A549 (cell line): ENCODE data around the gene TSEN54. TPM values are rescaled to one million over a fixed set of nuclear protein-coding genes. Genes with fewer than 3 reads are reported as not detected.

Experiments used
- ATAC-seq, 2 experiments: fragments of 200-7000 bp in 1 of 2; fragments of >200 bp in 1 of 2; cut with Nextera tagmentation in 1 of 2; cut with Tn5 transposase in 1 of 2; 3 replicates each; pipeline versions ENCODE4 v1.8.0 to v1.9.1; 2018 to 2020; ENCODE audit warnings: mild to moderate bottlenecking in 1 of 2, moderate library complexity in 1 of 2
- CTCF ChIA-PET: fragments of 300-600 bp; sonication (Branson Sonifier 250); formaldehyde crosslinking; extraction: SDS; loops from one replicate; lab custom pipeline; 2021; ENCODE audit warnings: antibody characterized with exemption, inconsistent platforms; lab: Yijun Ruan, JAX
- POLR2A ChIA-PET: fragments of 350-600 bp; formaldehyde crosslinking; extraction: SDS; loops from one replicate; lab custom pipeline; 2021; ENCODE audit warnings: antibody characterized with exemption, inconsistent platforms; lab: Yijun Ruan, JAX
- DNase-seq, 2 experiments: peaks; one replicate each; pipeline versions ENCODE4 v3.0.0 to v3.0.0-alpha.2; 2011 to 2016; ENCODE audit warnings: low read depth in 1 of 2, low spot score in 1 of 2
- FAIRE-seq: peaks from 2 replicates; lab custom pipeline; 2011; peaks lifted over from hg19 to GRCh38; lab: Jason Lieb, UNC
- H3K27ac ChIP-seq, 2 experiments: fragments of >200 bp; sonication (Bioruptor Twin); formaldehyde crosslinking; 3 replicates each; pipeline ENCODE4 v1.5.1; 2016 to 2017
- H3K4me1 ChIP-seq: fragments of >200 bp; sonication (Bioruptor Twin); formaldehyde crosslinking; 3 replicates; pipeline ENCODE4 v1.6.1; 2016
- H3K4me2 ChIP-seq: fragments of >200 bp; sonication (Bioruptor Twin); formaldehyde crosslinking; 3 replicates; pipeline ENCODE4 v1.6.1; 2016
- H3K4me3 ChIP-seq: fragments of >200 bp; sonication (Bioruptor Twin); formaldehyde crosslinking; 3 replicates; pipeline ENCODE4 v1.5.1; 2016
- H3K9me3 ChIP-seq: fragments of >200 bp; sonication (Bioruptor Twin); formaldehyde crosslinking; 3 replicates; pipeline ENCODE4 v1.6.1; 2016
- ATOH8 ChIP-seq: fragments of 250-450 bp; sonication (Bioruptor Pico); IDR thresholded peaks from 2 replicates; pipeline ENCODE4 v1.5.0; 2020; ENCODE audit warnings: low read depth, mild to moderate bottlenecking, moderate library complexity
- CBX2 ChIP-seq: fragments of 200-600 bp; sonication (generic); IDR thresholded peaks from 2 replicates; pipeline ENCODE4 v1.6.1; 2016; ENCODE audit warnings: low read depth, mild to moderate bottlenecking, borderline replicate concordance
- CHD2 ChIP-seq: fragments of 150-350 bp; IDR thresholded peaks from 2 replicates; pipeline ENCODE4 v1.6.1; 2014; ENCODE audit warnings: low read length; ENCODE audit not compliant: partially characterized antibody
- CHD4 ChIP-seq: fragments of 200-600 bp; sonication (generic); IDR thresholded peaks from 2 replicates; pipeline ENCODE4 v1.6.1; 2016; ENCODE audit warnings: antibody characterized with exemption, mild to moderate bottlenecking, borderline replicate concordance
- CTCF ChIP-seq: fragments of >200 bp; sonication (Bioruptor Twin); formaldehyde crosslinking; IDR thresholded peaks from 3 replicates; pipeline ENCODE4 v1.5.1; 2016
- E2F6 ChIP-seq: IDR thresholded peaks from 2 replicates; pipeline ENCODE4 v1.6.1; 2012; ENCODE audit warnings: low read depth, borderline replicate concordance
- EP300 ChIP-seq, 2 experiments: fragments of >200 bp; sonication (Bioruptor Twin); formaldehyde crosslinking; IDR thresholded peaks; 2 replicates in 1 of 2; 3 replicates in 1 of 2; pipeline ENCODE4 v1.6.1; 2016 to 2017
- FOSL2 ChIP-seq, 2 experiments: fragments of 450-650 bp in 1 of 2; fragments of >200 bp in 1 of 2; sonication (Bioruptor Twin) in 1 of 2; formaldehyde crosslinking; IDR thresholded peaks; 2 replicates each; pipeline versions ENCODE4 v1.5.0 to v1.6.1; 2016 to 2020; ENCODE audit warnings: mild to moderate bottlenecking in 1 of 2, moderate library complexity in 1 of 2
- HDAC2 ChIP-seq: fragments of 200-600 bp; sonication (generic); IDR thresholded peaks from 2 replicates; pipeline ENCODE4 v1.6.1; 2016
- HES2 ChIP-seq: fragments of >200 bp; sonication (Bioruptor Twin); formaldehyde crosslinking; IDR thresholded peaks from 2 replicates; pipeline ENCODE4 v1.6.1; 2016
- MAX ChIP-seq: IDR thresholded peaks from 2 replicates; pipeline ENCODE4 v1.6.1; 2012
- NR3C1 ChIP-seq: fragments of >200 bp; sonication (Bioruptor Twin); formaldehyde crosslinking; IDR thresholded peaks from 3 replicates; pipeline ENCODE4 v1.6.1; 2017
- POLR2A ChIP-seq: IDR thresholded peaks from 2 replicates; pipeline ENCODE4 v1.6.1; 2012; ENCODE audit warnings: mild to moderate bottlenecking, low read length
- RARB ChIP-seq: fragments of 250-450 bp; sonication (Bioruptor Pico); IDR thresholded peaks from 2 replicates; pipeline ENCODE4 v1.8.0; 2021; ENCODE audit warnings: mild to moderate bottlenecking, moderate library complexity
- SMC3 ChIP-seq: fragments of >200 bp; sonication (Bioruptor Twin); formaldehyde crosslinking; IDR thresholded peaks from 3 replicates; pipeline ENCODE4 v1.6.1; 2018; ENCODE audit warnings: inconsistent platforms
- TP53 ChIP-seq: fragments of 250-450 bp; sonication (Bioruptor Pico); IDR thresholded peaks from 2 replicates; pipeline ENCODE4 v1.5.0; 2021; ENCODE audit warnings: mild to moderate bottlenecking, moderate library complexity
- USF2 ChIP-seq: fragments of 450-650 bp; IDR thresholded peaks from 2 replicates; pipeline ENCODE4 v1.6.1; 2014; ENCODE audit warnings: antibody characterized with exemption
- ZC3H11A ChIP-seq: fragments of 450-650 bp; IDR thresholded peaks from 2 replicates; pipeline ENCODE4 v1.6.1; 2014; ENCODE audit warnings: antibody characterized with exemption, mild to moderate bottlenecking
- ZNF302 ChIP-seq: fragments of 250-450 bp; sonication (Bioruptor Pico); IDR thresholded peaks from 2 replicates; pipeline ENCODE4 v1.9.0; 2021; ENCODE audit warnings: inconsistent platforms, mild to moderate bottlenecking, moderate library complexity
- whole genome bisulfite sequencing: methylation state at CpG from one replicate; pipeline ENCODE4 v1.1.6; 2017; ENCODE audit errors: missing lambda C conversion rate; 5-methylcytosine and 5-hydroxymethylcytosine counted together
- polyA plus RNA-seq, 4 experiments: library from polyadenylated mRNA; depleted of rRNA in 3 of 4; stranded (reverse); fragments of >200 nt; fragmentation: RNase III in 1 of 4; extraction: RNeasy Plus Mini Kit Qiagen cat#74134 plus additional on column Dnase treatment in 1 of 4; gene quantifications; 2 replicates in 3 of 4; 3 replicates in 1 of 4; pipeline ENCODE4 v1.2.3, GENCODE V29; 2011 to 2017

The TSEN54 gene
- polyA plus RNA-seq, 2 of the 4 experiments (the other 2 are of a cell fraction), result 24.8 to 38.4 TPM

- 90% methylated on average over 17 of the region's 21 CpGs for WGBS
- H3K27ac ChIP-seq, result no peak overlapping the region
- no peak overlapping the region for H3K4me2 ChIP-seq
- DNase-seq (no peak), ATAC-seq (no peak), FAIRE-seq (no peak)
- no peaks in the 10 kb centered on the region for H3K9me3 ChIP-seq
- H3K4me3 ChIP-seq, result no peak overlapping the region
- ChIA-PET CTCF (interaction anchor here (0.6 to 6.4 kb wide), 12 partner anchors 8 to 293 kb away, joined by 3 to 55 read pairs (median 6); partner anchors contain the start of genes SMIM5 and TSEN54), POLR2A (no interaction called here)
- TF ChIP-seq CTCF (no peak), MAX (no peak), FOSL2 (IDR thresholded peaks at IDR 0.05) (no peak), FOSL2 (CRISPR knock-in tag; IDR thresholded peaks at IDR 0.05) (no peak), RARB (no peak), HDAC2 (no peak), CBX2 (no peak), SMC3 (no peak), NR3C1 (no peak), ZNF302 (no peak), TP53 (no peak), USF2 (no peak), ATOH8 (CRISPR knock-in tag) (no peak), EP300 (IDR thresholded peaks at IDR 0.05) (no peak), CHD2 (no peak), ZC3H11A (no peak), CHD4 (no peak), HES2 (no peak), E2F6 (no peak), POLR2A (no peak)
- TF ChIP-seq, all 56 proteins: peak for 0
- no peaks in the 10 kb centered on the region for H3K4me1 ChIP-seq
Measured at GRCh38 chr17:75501378-75502071, 14.8 kb upstream of the TSEN54 start.

GRCh38 chr17:75502072-75502720, 14.1 kb upstream of the TSEN54 start:
- Histone ChIP-seq H3K4me1 (no peaks in the 10 kb centered on the region), H3K4me3 (no peak overlapping the region), H3K27ac (no peak overlapping the region), H3K9me3 (no peaks in the 10 kb centered on the region), H3K4me2 (no peak overlapping the region)
- WGBS, result 86% methylated on average over 26 of the region's 40 CpGs
- no peak for TF ChIP-seq HES2
- no peak for TF ChIP-seq CHD4
- no peak for TF ChIP-seq MAX
- TF ChIP-seq EP300 (IDR thresholded peaks at IDR 0.05), result no peak
- DNase-seq (no peak), ATAC-seq (no peak), FAIRE-seq (no peak)
- ChIA-PET POLR2A (interaction anchor here (0.6 to 1.1 kb wide), 2 partner anchors 14 to 413 kb away, joined by 3 to 9 read pairs; partner anchors contain the start of gene TSEN54), CTCF (interaction anchor here (0.6 to 6.4 kb wide), 18 partner anchors 11 to 388 kb away, joined by 3 to 55 read pairs (median 8); partner anchors contain the start of genes SMIM5 and TSEN54)
